ENCODE results near the gene CCDC40.
"Not testable (repeated sequence)": the region's sequence is repeated elsewhere in the genome, so short reads cannot be mapped to it uniquely, and the experiment has no call there.

The CCDC40 gene

GRCh38 chr17:80024206-80024972 lies 12.1 kb upstream of the CCDC40 start:
- no peak for DNase-seq

GRCh38 chr17:80025140-80025539 lies 11.3 kb upstream of the CCDC40 start:
- DNase-seq: no peak

- no peak for DNase-seq
Observed at GRCh38 chr17:80025796-80026195, 10.6 kb upstream of the CCDC40 start.

GRCh38 chr17:80026359-80027042 lies 9.9 kb upstream of the CCDC40 start:
- no peak for DNase-seq

GRCh38 chr17:80027043-80027435 lies 9.4 kb upstream of the CCDC40 start:
- no peak for DNase-seq

- DNase-seq: no peak
Observed at GRCh38 chr17:80028030-80028429, 8.4 kb upstream of the CCDC40 start.

GRCh38 chr17:80029258-80029974 lies 7.0 kb upstream of the CCDC40 start:
- no peak for DNase-seq

GRCh38 chr17:80030730-80031410 lies 5.6 kb upstream of the CCDC40 start:
- DNase-seq: no peak

- no peak for DNase-seq
Observed at GRCh38 chr17:80031691-80032430, 4.6 kb upstream of the CCDC40 start.

- no peak for DNase-seq
Observed at GRCh38 chr17:80032614-80033171, 3.7 kb upstream of the CCDC40 start.

- DNase-seq: no peak
Observed at GRCh38 chr17:80033840-80034239, 2.6 kb upstream of the CCDC40 start.

GRCh38 chr17:80034791-80035686 lies 1.4 kb upstream of the CCDC40 start:
- peak in 4 of 5 experiments; percentile 16 to 64 (median 41) for DNase-seq

GRCh38 chr17:80035687-80035936 lies 830 bp upstream of the CCDC40 start, which contains the start of gene TBC1D16:
TSS of gene TBC1D16 (minus strand) at chr17:80035872. CDS start at chr17:80013547, 22,325 bp downstream.
- DNase-seq: peak in 3 of 5 experiments; percentile 36 to 56 (median 41)

- DNase-seq: peak in 2 of 5 experiments; percentile 15 to 27
Observed at GRCh38 chr17:80036715-80037477, 454 bp downstream of the CCDC40 start.

GRCh38 chr17:80043963-80044362 lies 7.5 kb downstream of the CCDC40 start:
- no peak for DNase-seq

GRCh38 chr17:80045703-80046102 lies 9.3 kb downstream of the CCDC40 start:
- DNase-seq: no peak

- not testable (repeated sequence) for DNase-seq
Observed at GRCh38 chr17:80046709-80047108, 10.3 kb downstream of the CCDC40 start.

- no peak for DNase-seq
Observed at GRCh38 chr17:80047176-80047575, 10.7 kb downstream of the CCDC40 start.

GRCh38 chr17:80049986-80050385 lies 13.5 kb downstream of the CCDC40 start:
- no peak for DNase-seq

GRCh38 chr17:80050706-80051105 lies 14.3 kb downstream of the CCDC40 start:
- DNase-seq: no peak
